ENCODE data around the gene SYNPR.

DNA sequence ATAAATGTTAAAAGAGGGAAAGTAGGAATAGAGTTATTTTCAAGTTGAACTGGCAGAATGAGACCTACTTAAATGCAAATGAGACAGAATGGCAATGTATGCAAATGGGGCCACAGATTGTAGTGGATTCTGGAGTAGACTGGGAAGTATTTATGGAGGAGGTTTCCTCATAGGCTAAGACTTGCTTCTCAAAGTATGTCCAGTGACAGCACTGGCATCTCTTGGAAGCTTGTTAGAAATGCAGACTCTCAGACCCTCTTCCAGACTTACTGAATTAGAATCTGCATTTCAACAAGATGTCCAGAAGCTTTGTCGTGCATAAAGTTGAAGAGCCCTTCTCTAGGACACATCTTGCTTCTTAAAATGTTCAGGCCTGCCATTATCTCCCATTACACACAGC lies 306.6 kb downstream of the SYNPR start:
- TF ChIP-seq, protein P1, sequence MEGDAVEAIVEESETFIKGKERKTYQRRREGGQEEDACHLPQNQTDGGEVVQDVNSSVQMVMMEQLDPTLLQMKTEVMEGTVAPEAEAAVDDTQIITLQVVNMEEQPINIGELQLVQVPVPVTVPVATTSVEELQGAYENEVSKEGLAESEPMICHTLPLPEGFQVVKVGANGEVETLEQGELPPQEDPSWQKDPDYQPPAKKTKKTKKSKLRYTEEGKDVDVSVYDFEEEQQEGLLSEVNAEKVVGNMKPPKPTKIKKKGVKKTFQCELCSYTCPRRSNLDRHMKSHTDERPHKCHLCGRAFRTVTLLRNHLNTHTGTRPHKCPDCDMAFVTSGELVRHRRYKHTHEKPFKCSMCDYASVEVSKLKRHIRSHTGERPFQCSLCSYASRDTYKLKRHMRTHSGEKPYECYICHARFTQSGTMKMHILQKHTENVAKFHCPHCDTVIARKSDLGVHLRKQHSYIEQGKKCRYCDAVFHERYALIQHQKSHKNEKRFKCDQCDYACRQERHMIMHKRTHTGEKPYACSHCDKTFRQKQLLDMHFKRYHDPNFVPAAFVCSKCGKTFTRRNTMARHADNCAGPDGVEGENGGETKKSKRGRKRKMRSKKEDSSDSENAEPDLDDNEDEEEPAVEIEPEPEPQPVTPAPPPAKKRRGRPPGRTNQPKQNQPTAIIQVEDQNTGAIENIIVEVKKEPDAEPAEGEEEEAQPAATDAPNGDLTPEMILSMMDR (IDR thresholded peaks at IDR 0.05) = no peak
- no peak for TF ChIP-seq POLR2A (IDR thresholded peaks at IDR 0.05)

Data from heart left ventricle (tissue), 13 donors.